Tibial nerve (tissue), 4 donors: ENCODE results near the gene HOXD9.

ENCODE experiments used
- EP300 ChIP-seq, 2 donors: sonication (generic); formaldehyde crosslinking; IDR thresholded peaks; one replicate each; pipeline ENCODE4 v1.6.1; 2017; ENCODE audit warnings: antibody characterized with exemption in 2 of 2, mild to moderate bottlenecking in 1 of 2
- POLR2A ChIP-seq, 2 donors: fragments of 450-650 bp; IDR thresholded peaks; one replicate each; pipeline ENCODE4 v1.6.1; 2017; ENCODE audit warnings: antibody characterized with exemption in 2 of 2, mild to moderate bottlenecking in 2 of 2, moderate library complexity in 2 of 2
- TF ChIP-seq, protein P1 (sequence below), 5 experiments: fragments of 200-600 bp in 3 of 5; fragments of 450-650 bp in 2 of 5; sonication (generic) in 3 of 5; IDR thresholded peaks; one replicate each; pipeline ENCODE4 v1.5.1; 2016 to 2019; ENCODE audit warnings: antibody characterized with exemption in 5 of 5, mild to moderate bottlenecking in 3 of 5, moderate library complexity in 2 of 5

DNA sequence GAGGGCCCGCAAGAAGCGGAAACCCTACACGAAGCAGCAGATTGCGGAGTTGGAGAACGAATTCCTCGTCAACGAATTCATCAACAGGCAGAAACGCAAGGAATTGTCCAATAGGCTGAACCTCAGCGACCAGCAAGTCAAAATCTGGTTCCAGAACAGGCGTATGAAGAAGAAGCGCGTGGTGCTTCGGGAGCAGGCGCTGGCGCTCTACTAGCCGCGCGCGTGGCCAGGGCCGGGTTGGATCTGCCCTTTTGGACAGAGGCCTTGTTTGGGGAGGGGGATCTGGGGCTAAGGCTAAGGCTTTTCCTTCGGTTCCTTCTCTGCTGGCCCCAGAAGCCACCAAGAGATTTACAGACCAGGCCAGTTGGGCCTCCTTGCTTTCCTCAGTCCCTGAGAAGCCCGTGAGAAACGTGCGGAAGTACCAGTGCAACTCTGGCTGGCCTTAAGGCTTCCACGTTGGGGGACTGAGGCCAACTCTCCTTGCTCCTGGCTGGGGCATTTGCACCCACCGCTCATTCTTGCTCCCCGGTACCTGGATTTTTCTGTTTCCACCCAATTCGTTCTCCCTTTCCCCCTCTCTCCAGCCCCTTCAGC lies 21.9 kb upstream of the HOXD9 start:
- no peak for TF ChIP-seq POLR2A (IDR thresholded peaks at IDR 0.05)
- TF ChIP-seq, protein P1, sequence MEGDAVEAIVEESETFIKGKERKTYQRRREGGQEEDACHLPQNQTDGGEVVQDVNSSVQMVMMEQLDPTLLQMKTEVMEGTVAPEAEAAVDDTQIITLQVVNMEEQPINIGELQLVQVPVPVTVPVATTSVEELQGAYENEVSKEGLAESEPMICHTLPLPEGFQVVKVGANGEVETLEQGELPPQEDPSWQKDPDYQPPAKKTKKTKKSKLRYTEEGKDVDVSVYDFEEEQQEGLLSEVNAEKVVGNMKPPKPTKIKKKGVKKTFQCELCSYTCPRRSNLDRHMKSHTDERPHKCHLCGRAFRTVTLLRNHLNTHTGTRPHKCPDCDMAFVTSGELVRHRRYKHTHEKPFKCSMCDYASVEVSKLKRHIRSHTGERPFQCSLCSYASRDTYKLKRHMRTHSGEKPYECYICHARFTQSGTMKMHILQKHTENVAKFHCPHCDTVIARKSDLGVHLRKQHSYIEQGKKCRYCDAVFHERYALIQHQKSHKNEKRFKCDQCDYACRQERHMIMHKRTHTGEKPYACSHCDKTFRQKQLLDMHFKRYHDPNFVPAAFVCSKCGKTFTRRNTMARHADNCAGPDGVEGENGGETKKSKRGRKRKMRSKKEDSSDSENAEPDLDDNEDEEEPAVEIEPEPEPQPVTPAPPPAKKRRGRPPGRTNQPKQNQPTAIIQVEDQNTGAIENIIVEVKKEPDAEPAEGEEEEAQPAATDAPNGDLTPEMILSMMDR (IDR thresholded peaks at IDR 0.05): no peak
- no peak for TF ChIP-seq EP300 (IDR thresholded peaks at IDR 0.05)
